ENCODE data around the gene CDK5. TPM values are rescaled to one million over a fixed set of nuclear protein-coding genes. Genes with fewer than 3 reads are reported as not detected.

Gene CDK5
- total RNA-seq, 1 donor from 2014 or later, result 17.5 TPM

DNA sequence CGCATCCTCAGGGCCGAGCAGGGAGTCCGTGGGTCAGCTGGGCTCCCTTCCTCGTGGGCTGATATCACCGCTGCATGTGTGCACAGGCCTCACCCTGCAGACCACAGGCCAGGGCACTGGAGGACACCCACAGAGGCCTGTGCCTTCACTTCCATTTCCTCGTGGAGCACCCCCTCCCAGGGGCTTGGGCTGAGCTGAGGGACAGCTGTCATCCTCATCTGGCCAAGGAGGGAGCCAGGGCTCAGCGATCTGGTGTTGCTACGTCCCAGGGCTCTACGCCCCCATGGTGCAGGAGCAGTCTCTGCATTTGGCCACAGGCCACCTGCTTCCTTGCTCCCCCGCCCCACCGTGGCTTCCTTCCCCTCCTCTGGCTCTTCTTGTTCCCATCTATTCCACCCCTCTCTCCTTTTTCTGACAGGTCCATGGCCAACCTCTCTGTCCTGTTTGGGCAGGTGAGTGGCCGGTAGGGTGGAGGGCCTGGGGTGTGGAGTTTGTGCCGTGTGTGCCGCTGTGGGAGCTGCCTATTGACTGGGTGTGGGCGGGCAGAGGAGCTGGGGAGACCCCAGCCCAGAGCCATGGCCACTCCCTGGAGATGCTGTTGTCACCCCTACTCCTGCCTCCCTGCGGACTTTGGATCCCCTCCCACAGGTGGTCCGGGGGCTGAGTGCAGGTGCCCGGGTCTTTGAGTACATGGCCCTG is 17.7 kb downstream of the CDK5 start:
- no peak for DNase-seq (ENCODE audit: low spot score in 2 of 2, unreplicated experiment in 2 of 2)
- H3K4me3 Mint-ChIP-seq, result no peak overlapping the region
- no peaks in the 10 kb centered on the region for H3K9me3 Mint-ChIP-seq
- H3K27me3 Mint-ChIP-seq (ENCODE audit: low read depth), result no peaks in the 10 kb centered on the region
- peak overlapping the region; percentile 89 for H3K27ac Mint-ChIP-seq
- TF ChIP-seq, protein P1, sequence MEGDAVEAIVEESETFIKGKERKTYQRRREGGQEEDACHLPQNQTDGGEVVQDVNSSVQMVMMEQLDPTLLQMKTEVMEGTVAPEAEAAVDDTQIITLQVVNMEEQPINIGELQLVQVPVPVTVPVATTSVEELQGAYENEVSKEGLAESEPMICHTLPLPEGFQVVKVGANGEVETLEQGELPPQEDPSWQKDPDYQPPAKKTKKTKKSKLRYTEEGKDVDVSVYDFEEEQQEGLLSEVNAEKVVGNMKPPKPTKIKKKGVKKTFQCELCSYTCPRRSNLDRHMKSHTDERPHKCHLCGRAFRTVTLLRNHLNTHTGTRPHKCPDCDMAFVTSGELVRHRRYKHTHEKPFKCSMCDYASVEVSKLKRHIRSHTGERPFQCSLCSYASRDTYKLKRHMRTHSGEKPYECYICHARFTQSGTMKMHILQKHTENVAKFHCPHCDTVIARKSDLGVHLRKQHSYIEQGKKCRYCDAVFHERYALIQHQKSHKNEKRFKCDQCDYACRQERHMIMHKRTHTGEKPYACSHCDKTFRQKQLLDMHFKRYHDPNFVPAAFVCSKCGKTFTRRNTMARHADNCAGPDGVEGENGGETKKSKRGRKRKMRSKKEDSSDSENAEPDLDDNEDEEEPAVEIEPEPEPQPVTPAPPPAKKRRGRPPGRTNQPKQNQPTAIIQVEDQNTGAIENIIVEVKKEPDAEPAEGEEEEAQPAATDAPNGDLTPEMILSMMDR (IDR thresholded peaks at IDR 0.05; ENCODE audit: unreplicated experiment), result no peak
- H3K36me3 Mint-ChIP-seq, result peaks cover 15% of the 10 kb centered on the region
- H3K4me1 Mint-ChIP-seq, result peaks cover 17% of the 10 kb centered on the region

DNA sequence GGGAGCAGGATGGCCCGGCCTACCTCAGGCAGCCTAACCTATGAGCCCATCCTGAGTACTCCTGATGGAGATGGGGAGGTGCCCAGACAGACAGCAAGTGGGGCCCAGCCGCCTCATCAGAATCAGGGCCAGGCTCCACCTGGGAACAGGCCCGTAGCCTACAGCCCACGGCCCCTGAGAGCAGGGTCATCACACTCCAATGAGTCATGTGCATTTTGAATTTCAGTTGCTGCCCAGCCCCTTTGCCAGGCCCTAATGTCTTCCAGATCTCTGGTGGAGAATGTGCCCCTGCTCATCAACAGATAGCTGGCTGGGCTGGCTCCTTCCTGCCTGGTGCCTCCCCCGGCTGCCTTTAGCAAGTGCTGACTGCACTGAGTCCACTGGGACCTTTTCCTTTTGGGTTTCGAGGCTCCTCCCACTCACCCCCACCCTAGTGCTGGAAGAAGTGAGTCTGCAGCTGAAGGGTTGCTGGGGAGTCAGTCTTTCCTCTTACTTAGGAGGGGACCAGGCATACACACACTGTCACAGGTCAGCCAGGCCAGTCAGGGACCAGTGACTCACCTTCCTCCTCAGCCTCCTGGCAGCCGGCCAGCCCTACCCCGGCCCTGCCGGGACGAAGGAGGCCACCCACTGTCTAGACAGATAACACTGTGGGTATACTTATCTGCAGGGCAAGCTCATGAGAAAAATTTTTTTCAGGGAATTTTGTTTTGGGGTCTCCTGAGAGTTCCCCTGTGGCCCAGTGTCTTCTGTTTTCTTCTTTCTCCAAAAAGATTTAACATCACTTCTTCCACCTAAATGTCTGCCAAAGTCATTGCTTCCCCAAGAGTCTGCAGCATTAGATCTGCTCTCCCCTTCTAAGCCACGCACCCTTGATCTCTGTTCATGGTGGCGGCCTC is 18.5 kb downstream of the CDK5 start:
- Mint-ChIP-seq H3K9me3 (no peaks in the 10 kb centered on the region), H3K4me1 (peaks cover 17% of the 10 kb centered on the region), H3K27ac (peak overlapping the region; percentile 89), H3K27me3 (ENCODE audit: low read depth) (no peaks in the 10 kb centered on the region), H3K4me3 (no peak overlapping the region), H3K36me3 (peaks cover 13% of the 10 kb centered on the region)
- peak in 1 of 2 experiments; percentile 67 for DNase-seq (ENCODE audit: low spot score in 2 of 2, unreplicated experiment in 2 of 2)
- TF ChIP-seq, protein P1 (IDR thresholded peaks at IDR 0.05; ENCODE audit: unreplicated experiment), result no peak

DNA sequence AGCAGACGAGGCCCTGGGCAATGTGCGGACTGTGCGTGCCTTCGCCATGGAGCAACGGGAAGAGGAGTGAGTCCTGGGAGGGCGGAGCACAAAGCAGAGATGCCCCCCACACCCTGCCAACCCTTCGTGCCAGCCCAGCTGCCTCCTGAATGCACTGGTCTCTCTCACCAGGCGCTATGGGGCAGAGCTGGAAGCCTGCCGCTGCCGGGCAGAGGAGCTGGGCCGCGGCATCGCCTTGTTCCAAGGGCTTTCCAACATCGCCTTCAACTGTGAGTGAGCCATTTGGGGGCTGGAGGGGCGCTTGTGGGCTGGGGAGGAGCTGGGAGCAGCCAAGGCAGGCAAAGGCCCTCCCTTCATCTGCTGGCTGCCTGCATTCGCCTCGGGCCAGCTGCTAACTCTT is 21.8 kb downstream of the CDK5 start:
- Mint-ChIP-seq H3K9me3 (no peaks in the 10 kb centered on the region), H3K4me3 (no peak overlapping the region), H3K27ac (no peak overlapping the region), H3K27me3 (ENCODE audit: low read depth) (no peaks in the 10 kb centered on the region), H3K4me1 (peaks cover 17% of the 10 kb centered on the region), H3K36me3 (peaks cover 5% of the 10 kb centered on the region)
- no peak for DNase-seq (ENCODE audit: low spot score in 2 of 2, unreplicated experiment in 2 of 2)
- TF ChIP-seq, protein P1 (IDR thresholded peaks at IDR 0.05; ENCODE audit: unreplicated experiment), result no peak

DNA sequence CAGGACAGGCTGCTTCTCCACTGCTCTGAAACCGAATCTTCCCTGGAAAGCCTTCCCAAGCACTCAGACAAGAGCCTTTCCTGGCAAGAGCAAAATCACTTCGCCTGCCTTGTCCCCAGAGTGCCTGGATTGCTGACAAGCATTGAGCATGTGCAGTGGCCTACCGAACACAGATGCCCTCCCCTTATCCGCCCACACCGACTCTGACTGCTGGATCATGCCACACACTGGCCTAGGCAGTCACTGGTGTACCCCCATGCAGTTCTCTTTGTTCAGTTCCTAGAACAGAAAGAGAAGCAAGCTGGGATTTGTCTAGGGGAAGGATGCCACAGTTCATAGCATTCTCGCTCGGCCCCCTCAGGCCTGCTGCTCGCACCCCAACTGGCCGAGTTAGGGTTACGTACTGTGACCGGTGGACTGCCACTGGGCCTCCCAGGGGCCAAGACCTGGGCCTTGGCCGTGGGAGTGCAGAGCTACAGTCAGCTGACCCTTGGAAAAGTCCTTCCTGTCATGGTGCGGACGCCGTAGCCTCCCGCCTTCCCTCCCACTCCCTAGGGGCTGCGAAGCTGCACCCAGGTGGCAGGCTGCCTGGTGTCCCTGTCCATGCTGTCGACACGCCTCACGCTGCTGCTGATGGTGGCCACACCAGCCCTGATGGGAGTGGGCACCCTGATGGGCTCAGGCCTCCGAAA is 22.5 kb downstream of the CDK5 start:
- H3K4me3 Mint-ChIP-seq, result no peak overlapping the region
- H3K36me3 Mint-ChIP-seq, result peaks cover 5% of the 10 kb centered on the region
- H3K4me1 Mint-ChIP-seq, result peaks cover 16% of the 10 kb centered on the region
- TF ChIP-seq, protein P1 (IDR thresholded peaks at IDR 0.05; ENCODE audit: unreplicated experiment), result no peak
- H3K27me3 Mint-ChIP-seq (ENCODE audit: low read depth), result no peaks in the 10 kb centered on the region
- no peaks in the 10 kb centered on the region for H3K9me3 Mint-ChIP-seq
- no peak for DNase-seq (ENCODE audit: low spot score in 2 of 2, unreplicated experiment in 2 of 2)
- no peak overlapping the region for H3K27ac Mint-ChIP-seq

DNA sequence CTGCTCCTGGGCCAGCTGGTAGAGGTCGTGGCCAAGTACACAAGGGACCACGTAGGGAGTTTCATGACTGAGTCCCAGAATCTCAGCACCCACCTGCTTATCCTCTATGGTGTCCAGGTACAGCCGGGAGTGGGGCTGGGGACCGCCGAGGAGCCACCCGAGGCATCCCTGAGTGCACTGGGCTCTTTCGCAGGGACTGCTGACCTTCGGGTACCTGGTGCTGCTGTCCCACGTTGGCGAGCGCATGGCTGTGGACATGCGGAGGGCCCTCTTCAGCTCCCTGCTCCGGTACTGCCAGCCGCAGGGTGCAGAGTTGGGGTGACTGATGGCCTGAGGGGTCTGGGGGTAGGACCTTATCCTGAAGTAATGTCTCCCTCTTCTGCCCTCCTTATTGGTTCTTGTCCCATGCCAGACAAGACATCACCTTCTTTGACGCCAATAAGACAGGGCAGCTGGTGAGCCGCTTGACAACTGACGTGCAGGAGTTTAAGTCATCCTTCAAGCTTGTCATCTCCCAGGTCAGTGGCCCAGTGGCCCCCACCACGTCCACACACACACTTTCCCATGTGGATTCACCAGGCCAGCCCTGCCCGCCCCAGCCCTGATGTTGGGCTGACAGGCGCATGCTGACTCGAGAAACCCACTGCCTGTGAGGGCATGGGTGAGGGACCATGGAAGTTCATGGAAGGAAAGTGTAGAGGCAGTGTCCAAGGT is 23.2 kb downstream of the CDK5 start:
- Mint-ChIP-seq H3K4me3 (no peak overlapping the region), H3K4me1 (peaks cover 12% of the 10 kb centered on the region), H3K27ac (no peak overlapping the region), H3K27me3 (ENCODE audit: low read depth) (no peaks in the 10 kb centered on the region), H3K9me3 (no peaks in the 10 kb centered on the region), H3K36me3 (peaks cover 7% of the 10 kb centered on the region)
- DNase-seq (ENCODE audit: low spot score in 2 of 2, unreplicated experiment in 2 of 2), result no peak
- TF ChIP-seq, protein P1 (IDR thresholded peaks at IDR 0.05; ENCODE audit: unreplicated experiment), result no peak

Data from mesothelial cell of epicardium (in vitro differentiated cells).